Neural progenitor cell (in vitro differentiated cells): ENCODE data around the gene USP37. TPM values are rescaled to one million over a fixed set of nuclear protein-coding genes. Genes with fewer than 3 reads are reported as not detected.

Source experiments
- DNase-seq: peaks from one replicate; pipeline ENCODE4 v3.0.0-alpha.2; 2016; ENCODE audit warnings: low spot score
- H2AFZ ChIP-seq: fragments of 200-600 bp; sonication (generic); replicated peaks from 2 replicates; pipeline ENCODE4 v1.6.1; 2016; ENCODE audit warnings: antibody characterized with exemption
- H3F3A ChIP-seq: fragments of 200-600 bp; sonication (generic); 2 replicates; pipeline ENCODE4 v1.6.1; 2016; ENCODE audit warnings: antibody characterized with exemption, low read depth
- H3K27ac ChIP-seq: fragments of 200-600 bp; sonication (generic); 2 replicates; pipeline ENCODE4 v1.5.1; 2016; ENCODE audit warnings: mild to moderate bottlenecking
- H3K27me3 ChIP-seq: fragments of 200-600 bp; sonication (generic); 2 replicates; pipeline ENCODE4 v1.6.1; 2016; ENCODE audit warnings: mild to moderate bottlenecking, moderate library complexity
- H3K36me3 ChIP-seq: fragments of 200-600 bp; sonication (generic); 2 replicates; pipeline ENCODE4 v1.5.1; 2016
- H3K4me1 ChIP-seq: fragments of 200-600 bp; sonication (generic); 2 replicates; pipeline ENCODE4 v1.6.1; 2016; ENCODE audit warnings: mixed run types
- H3K4me2 ChIP-seq: fragments of 200-600 bp; sonication (generic); 2 replicates; pipeline ENCODE4 v1.6.1; 2016
- H3K4me3 ChIP-seq: fragments of 200-600 bp; sonication (generic); 2 replicates; pipeline ENCODE4 v1.5.1; 2016
- H3K79me2 ChIP-seq: fragments of 200-600 bp; sonication (generic); 2 replicates; pipeline ENCODE4 v1.6.1; 2016; ENCODE audit warnings: low read depth
- H3K9ac ChIP-seq: fragments of 200-600 bp; sonication (generic); 2 replicates; pipeline ENCODE4 v1.6.1; 2016
- H3K9me3 ChIP-seq: fragments of 200-600 bp; sonication (generic); 2 replicates; pipeline ENCODE4 v1.5.1; 2016; ENCODE audit warnings: low read depth
- H4K20me1 ChIP-seq: fragments of 200-600 bp; sonication (generic); 2 replicates; pipeline ENCODE4 v1.6.1; 2016; ENCODE audit warnings: low read depth
- H3K27ac Mint-ChIP-seq: 3 replicates; pipeline ENCODE4 v1.8.0; 2021; ENCODE audit warnings: mixed read lengths
- H3K27me3 Mint-ChIP-seq: 2 replicates; pipeline ENCODE4 v1.8.0; 2022; ENCODE audit warnings: low read depth, mild to moderate bottlenecking, inconsistent platforms, moderate library complexity, mixed read lengths; ENCODE audit not compliant: insufficient read depth
- H3K36me3 Mint-ChIP-seq: 3 replicates; pipeline ENCODE4 v1.8.0; 2021; ENCODE audit warnings: mixed read lengths
- H3K4me1 Mint-ChIP-seq: 3 replicates; pipeline ENCODE4 v1.8.0; 2021; ENCODE audit warnings: mixed read lengths
- H3K4me3 Mint-ChIP-seq: 3 replicates; pipeline ENCODE4 v1.8.0; 2021; ENCODE audit warnings: mild to moderate bottlenecking, moderate library complexity, mixed read lengths
- H3K9me3 Mint-ChIP-seq: 3 replicates; pipeline ENCODE4 v1.8.0; 2020; ENCODE audit warnings: mixed read lengths
- EZH2 ChIP-seq: fragments of 200-600 bp; sonication (generic); IDR thresholded peaks from 2 replicates; pipeline ENCODE4 v1.6.1; 2017; ENCODE audit warnings: antibody characterized with exemption, mild to moderate bottlenecking, moderate library complexity
- EZH2phosphoT487 ChIP-seq: fragments of 200-600 bp; sonication (generic); IDR thresholded peaks from 2 replicates; pipeline ENCODE4 v1.6.1; 2017; ENCODE audit warnings: antibody characterized with exemption
- total RNA-seq: library from RNA; depleted of rRNA; stranded (reverse); fragments of >200 nt; gene quantifications from 2 replicates; pipeline ENCODE4 v1.2.3, GENCODE V29; 2015; ENCODE audit warnings: low replicate concordance
- TF ChIP-seq, protein P1 (sequence below): fragments of 200-600 bp; sonication (generic); IDR thresholded peaks from 2 replicates; pipeline ENCODE4 v1.5.1; 2017; ENCODE audit warnings: antibody characterized with exemption, mild to moderate bottlenecking

USP37 gene
- total RNA-seq, 1 donor from 2014 or later: 35.1 TPM

DNA sequence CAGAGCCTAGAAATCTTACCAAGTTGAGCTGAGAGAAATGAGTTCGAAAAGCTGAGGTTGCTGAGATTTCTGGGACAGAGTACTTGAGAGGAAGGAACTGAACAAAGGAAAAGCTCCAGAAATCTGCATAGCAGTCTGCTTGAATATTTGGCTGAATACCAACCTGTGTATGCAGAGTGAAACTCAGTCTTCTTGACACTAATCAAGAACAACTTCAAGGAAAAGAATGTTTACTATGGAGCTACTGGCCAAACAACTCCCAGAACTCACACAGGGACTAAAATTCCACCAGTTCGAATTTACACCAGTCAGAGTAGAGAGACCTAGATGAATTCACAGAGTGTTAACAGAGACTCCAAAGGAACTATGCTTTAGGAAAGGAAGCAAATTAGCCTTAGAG, 66.5 kb downstream of the USP37 start:
- Histone ChIP-seq H2AFZ (no peak overlapping the region), H3F3A (no peaks in the 10 kb centered on the region), H3K9ac (no peak overlapping the region), H3K36me3 (peaks cover 15% of the 10 kb centered on the region), H3K27ac (no peak overlapping the region), H3K4me3 (no peak overlapping the region), H3K4me2 (no peak overlapping the region), H3K79me2 (no peaks in the 10 kb centered on the region), H3K9me3 (no peaks in the 10 kb centered on the region), H4K20me1 (peaks cover 10% of the 10 kb centered on the region), H3K4me1 (no peaks in the 10 kb centered on the region), H3K27me3 (no peaks in the 10 kb centered on the region)
- Mint-ChIP-seq H3K4me1 (no peaks in the 10 kb centered on the region), H3K27me3 (peaks cover 3% of the 10 kb centered on the region), H3K36me3 (peaks cover 20% of the 10 kb centered on the region), H3K4me3 (no peak overlapping the region), H3K27ac (no peak overlapping the region), H3K9me3 (no peaks in the 10 kb centered on the region)
- DNase-seq: no peak
- TF ChIP-seq, protein P1, sequence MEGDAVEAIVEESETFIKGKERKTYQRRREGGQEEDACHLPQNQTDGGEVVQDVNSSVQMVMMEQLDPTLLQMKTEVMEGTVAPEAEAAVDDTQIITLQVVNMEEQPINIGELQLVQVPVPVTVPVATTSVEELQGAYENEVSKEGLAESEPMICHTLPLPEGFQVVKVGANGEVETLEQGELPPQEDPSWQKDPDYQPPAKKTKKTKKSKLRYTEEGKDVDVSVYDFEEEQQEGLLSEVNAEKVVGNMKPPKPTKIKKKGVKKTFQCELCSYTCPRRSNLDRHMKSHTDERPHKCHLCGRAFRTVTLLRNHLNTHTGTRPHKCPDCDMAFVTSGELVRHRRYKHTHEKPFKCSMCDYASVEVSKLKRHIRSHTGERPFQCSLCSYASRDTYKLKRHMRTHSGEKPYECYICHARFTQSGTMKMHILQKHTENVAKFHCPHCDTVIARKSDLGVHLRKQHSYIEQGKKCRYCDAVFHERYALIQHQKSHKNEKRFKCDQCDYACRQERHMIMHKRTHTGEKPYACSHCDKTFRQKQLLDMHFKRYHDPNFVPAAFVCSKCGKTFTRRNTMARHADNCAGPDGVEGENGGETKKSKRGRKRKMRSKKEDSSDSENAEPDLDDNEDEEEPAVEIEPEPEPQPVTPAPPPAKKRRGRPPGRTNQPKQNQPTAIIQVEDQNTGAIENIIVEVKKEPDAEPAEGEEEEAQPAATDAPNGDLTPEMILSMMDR: no peak
- TF ChIP-seq EZH2phosphoT487 (no peak), EZH2 (no peak)

DNA sequence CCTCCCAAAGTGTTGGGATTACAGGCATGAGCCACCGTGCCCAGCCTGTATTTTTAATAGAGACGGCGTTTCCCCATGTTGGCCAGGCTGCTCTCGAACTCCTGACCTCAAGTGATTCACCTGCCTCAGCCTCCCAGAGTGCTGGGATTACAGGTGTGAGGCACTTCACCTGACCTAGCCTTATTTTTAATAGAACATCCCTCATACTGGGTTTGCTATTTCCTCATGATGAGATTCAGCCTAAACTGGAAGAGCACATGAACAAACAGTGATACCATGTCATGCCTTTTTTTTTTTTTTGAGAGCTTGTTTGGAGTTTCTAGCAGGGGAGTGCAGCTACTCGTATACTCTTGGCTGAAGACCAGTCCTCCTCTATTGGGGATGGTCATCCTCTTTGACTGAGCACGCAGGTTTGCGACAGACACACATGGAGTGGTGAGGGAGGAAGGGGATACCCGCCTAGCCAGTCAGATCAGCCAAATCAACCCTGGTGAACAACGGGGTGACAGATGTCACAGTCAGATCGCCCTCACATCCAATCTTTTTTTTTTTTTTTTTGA, 67.6 kb downstream of the USP37 start:
- no peaks in the 10 kb centered on the region for H3K4me1 Mint-ChIP-seq
- Histone ChIP-seq H3K4me2 (no peak overlapping the region), H3K27me3 (no peaks in the 10 kb centered on the region), H3K9ac (no peak overlapping the region), H2AFZ (no peak overlapping the region), H3K79me2 (no peaks in the 10 kb centered on the region), H3K4me3 (no peak overlapping the region), H3K9me3 (no peaks in the 10 kb centered on the region), H3K4me1 (no peaks in the 10 kb centered on the region), H4K20me1 (peaks cover 10% of the 10 kb centered on the region), H3K36me3 (peaks cover 15% of the 10 kb centered on the region), H3K27ac (no peak overlapping the region), H3F3A (no peaks in the 10 kb centered on the region)
- DNase-seq: no peak
- peaks cover 22% of the 10 kb centered on the region for H3K36me3 Mint-ChIP-seq
- H3K4me3 Mint-ChIP-seq: no peak overlapping the region
- H3K27ac Mint-ChIP-seq: no peak overlapping the region
- no peak for TF ChIP-seq EZH2phosphoT487
- TF ChIP-seq, protein P1: no peak
- TF ChIP-seq EZH2: no peak
- H3K27me3 Mint-ChIP-seq: peaks cover 3% of the 10 kb centered on the region
- no peaks in the 10 kb centered on the region for H3K9me3 Mint-ChIP-seq

DNA sequence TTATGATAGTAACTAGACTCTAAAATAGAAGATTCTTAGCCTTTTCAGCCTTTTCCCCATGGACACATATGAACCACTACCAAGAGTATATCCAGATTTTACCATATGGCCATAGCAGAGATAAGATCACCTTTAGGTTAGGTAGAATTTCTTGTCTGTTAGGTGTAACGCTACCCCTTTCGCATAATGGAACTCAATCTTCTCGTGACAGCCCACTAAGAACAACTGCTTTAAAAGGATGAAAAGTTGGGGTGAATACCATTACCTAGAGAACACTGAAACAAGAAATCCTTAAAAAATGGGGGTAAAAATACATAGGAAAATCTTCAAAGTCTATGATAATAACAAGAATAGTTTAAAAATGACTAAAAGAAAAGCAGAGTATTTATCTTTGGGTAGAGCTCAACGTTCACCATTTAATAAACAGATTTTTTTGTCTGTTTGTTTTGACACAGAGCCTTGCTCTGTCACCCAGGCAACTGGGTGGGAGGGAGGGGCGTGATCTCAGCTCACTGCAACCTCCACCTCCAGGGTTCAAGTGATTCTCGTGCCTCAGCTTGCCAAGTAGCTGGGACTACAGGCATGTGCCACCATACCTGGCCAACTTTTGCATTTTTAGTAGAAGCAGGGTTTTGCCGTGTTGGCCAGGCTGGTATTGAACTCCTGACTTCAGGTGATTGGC, 82.0 kb downstream of the USP37 start:
- H3K4me3 ChIP-seq: no peak overlapping the region
- H3K4me1 Mint-ChIP-seq: no peaks in the 10 kb centered on the region
- H3K27ac Mint-ChIP-seq: no peak overlapping the region
- H3K9me3 Mint-ChIP-seq: no peaks in the 10 kb centered on the region
- no peaks in the 10 kb centered on the region for H3K9me3 ChIP-seq
- no peaks in the 10 kb centered on the region for H3K4me1 ChIP-seq
- DNase-seq: no peak
- no peak overlapping the region for H2AFZ ChIP-seq
- H3K27me3 Mint-ChIP-seq: peaks cover 5% of the 10 kb centered on the region
- H4K20me1 ChIP-seq: no peaks in the 10 kb centered on the region
- peaks cover 16% of the 10 kb centered on the region for H3K36me3 Mint-ChIP-seq
- H3K36me3 ChIP-seq: peaks cover 15% of the 10 kb centered on the region
- TF ChIP-seq EZH2phosphoT487 (no peak), EZH2 (no peak)
- TF ChIP-seq, protein P1: no peak
- no peak overlapping the region for H3K4me3 Mint-ChIP-seq
- no peaks in the 10 kb centered on the region for H3K79me2 ChIP-seq
- H3K27me3 ChIP-seq: no peaks in the 10 kb centered on the region
- no peak overlapping the region for H3K4me2 ChIP-seq
- H3F3A ChIP-seq: no peaks in the 10 kb centered on the region
- H3K9ac ChIP-seq: no peak overlapping the region
- H3K27ac ChIP-seq: no peak overlapping the region
